ENCODE results near the gene BCL3.
"Not testable (repeated sequence)": the region's sequence is repeated elsewhere in the genome, so short reads cannot be mapped to it uniquely, and the experiment has no call there.

Gene BCL3

GRCh38 chr19:44762038-44762437 lies 13.5 kb downstream of the BCL3 start:
- no peak for DNase-seq

- DNase-seq: no peak
Measured at GRCh38 chr19:44765033-44765948, 16.8 kb downstream of the BCL3 start.

GRCh38 chr19:44765949-44766335 lies 17.4 kb downstream of the BCL3 start:
- no peak for DNase-seq

- no peak for DNase-seq
Measured at GRCh38 chr19:44767295-44768180, 19.0 kb downstream of the BCL3 start.

GRCh38 chr19:44770550-44771257 lies 22.2 kb downstream of the BCL3 start:
- DNase-seq: peak; percentile 94 to 98 (median 94)

- not testable (repeated sequence) for DNase-seq
Measured at GRCh38 chr19:44772144-44772543, 23.6 kb downstream of the BCL3 start.

GRCh38 chr19:44772959-44773358 lies 24.5 kb downstream of the BCL3 start:
- DNase-seq: no peak

GRCh38 chr19:44775676-44776240 lies 27.2 kb downstream of the BCL3 start:
- DNase-seq: no peak

- DNase-seq: no peak
Measured at GRCh38 chr19:44776402-44777096, 28.0 kb downstream of the BCL3 start.

- DNase-seq: no peak
Measured at GRCh38 chr19:44777715-44778347, 29.3 kb downstream of the BCL3 start, which contains the start of gene CBLC. TSS of gene CBLC (plus strand) at chr19:44777890. CDS start at chr19:44777932, 42 bp downstream.

- DNase-seq: no peak
Measured at GRCh38 chr19:44779150-44779549, 30.6 kb downstream of the BCL3 start.

GRCh38 chr19:44781694-44782093 lies 33.2 kb downstream of the BCL3 start:
- not testable (repeated sequence) for DNase-seq

- no peak for DNase-seq
Measured at GRCh38 chr19:44782729-44783128, 34.2 kb downstream of the BCL3 start.

GRCh38 chr19:44783545-44783944 lies 35.0 kb downstream of the BCL3 start:
- DNase-seq: no peak

- no peak for DNase-seq
Measured at GRCh38 chr19:44785271-44785670, 36.8 kb downstream of the BCL3 start.

- DNase-seq: no peak
Measured at GRCh38 chr19:44785993-44786392, 37.5 kb downstream of the BCL3 start.

- no peak for DNase-seq
Measured at GRCh38 chr19:44788971-44789370, 40.5 kb downstream of the BCL3 start.

GRCh38 chr19:44789943-44790483 lies 41.5 kb downstream of the BCL3 start:
- DNase-seq: peak in 1 of 4 experiments; percentile 6

- DNase-seq: no peak
Measured at GRCh38 chr19:44792281-44792680, 43.8 kb downstream of the BCL3 start.

GRCh38 chr19:44794610-44795009 lies 46.1 kb downstream of the BCL3 start:
- DNase-seq: no peak

GRCh38 chr19:44795398-44795987 lies 47.0 kb downstream of the BCL3 start:
- no peak for DNase-seq

All from activated CD4-positive, CD25-positive, alpha-beta regulatory T cell (primary cell).